ENCODE results near the gene IFRD2. TPM values are rescaled to one million over a fixed set of nuclear protein-coding genes. Genes with fewer than 3 reads are reported as not detected.

Gene IFRD2
- total and polyA plus RNA-seq, 2 of the 13 experiments (the other 11 are each of a cell fraction or from before 2014, with no cell fraction given) = 32.8 to 96.1 TPM

DNA sequence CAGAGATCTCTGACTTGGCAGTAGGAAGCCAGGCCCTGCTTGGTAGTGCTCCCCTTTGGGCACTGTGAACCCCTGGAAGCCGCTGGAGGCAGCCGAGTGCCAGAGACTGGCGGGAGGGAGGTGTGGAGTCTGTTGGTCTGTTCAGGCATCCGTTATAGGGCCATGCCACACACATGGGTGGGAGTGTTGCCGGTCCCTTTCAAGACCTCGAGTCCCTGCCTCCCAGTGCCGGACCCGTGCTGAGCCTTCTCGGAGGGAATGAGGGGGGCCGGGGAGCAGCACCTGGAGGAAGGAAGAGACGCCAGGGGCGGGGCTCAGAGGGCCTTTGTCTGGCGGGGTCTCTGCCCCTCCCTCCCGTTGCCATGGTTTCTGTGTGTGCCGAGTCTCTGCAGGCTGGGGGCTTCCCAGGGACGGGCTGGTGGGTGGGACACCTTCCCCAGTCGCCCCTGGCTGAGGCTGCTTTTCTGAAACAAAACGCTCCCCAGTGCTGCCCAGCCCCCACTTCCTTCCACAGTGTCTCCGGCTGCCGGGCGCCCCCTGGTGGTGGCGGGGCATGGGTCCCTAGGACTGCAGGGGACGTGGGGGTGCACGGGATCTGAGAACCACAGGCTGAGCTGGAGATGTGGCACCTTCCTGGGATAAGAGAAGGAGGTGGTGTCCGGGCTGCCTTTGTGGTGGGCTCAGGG lies 46.3 kb downstream of the IFRD2 start (continued):
- TF ChIP-seq, protein P1, sequence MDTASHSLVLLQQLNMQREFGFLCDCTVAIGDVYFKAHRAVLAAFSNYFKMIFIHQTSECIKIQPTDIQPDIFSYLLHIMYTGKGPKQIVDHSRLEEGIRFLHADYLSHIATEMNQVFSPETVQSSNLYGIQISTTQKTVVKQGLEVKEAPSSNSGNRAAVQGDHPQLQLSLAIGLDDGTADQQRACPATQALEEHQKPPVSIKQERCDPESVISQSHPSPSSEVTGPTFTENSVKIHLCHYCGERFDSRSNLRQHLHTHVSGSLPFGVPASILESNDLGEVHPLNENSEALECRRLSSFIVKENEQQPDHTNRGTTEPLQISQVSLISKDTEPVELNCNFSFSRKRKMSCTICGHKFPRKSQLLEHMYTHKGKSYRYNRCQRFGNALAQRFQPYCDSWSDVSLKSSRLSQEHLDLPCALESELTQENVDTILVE (CRISPR knock-in tag; IDR thresholded peaks at IDR 0.05) = 0 out of 2 replicates have a peak, but pooled peaks have one; percentile 33
- TF ChIP-seq TOPORS (CRISPR knock-in tag; IDR thresholded peaks at IDR 0.05) = no peak
- no peak for TF ChIP-seq KDM5A (IDR thresholded peaks at IDR 0.05; ENCODE audit: borderline replicate concordance, low read length)
- TF ChIP-seq TAF1 (CRISPR knock-in tag; IDR thresholded peaks at IDR 0.05) = no peak
- TF ChIP-seq XRCC5 (optimal IDR thresholded peaks at IDR 0.05; ENCODE audit: low read length) = peak; percentile 98
- peak; percentile 47; the same call in 1 of the 2 replicates for TF ChIP-seq BHLHE40 (IDR thresholded peaks at IDR 0.05; ENCODE audit: low read length)
- TF ChIP-seq, protein P2, sequence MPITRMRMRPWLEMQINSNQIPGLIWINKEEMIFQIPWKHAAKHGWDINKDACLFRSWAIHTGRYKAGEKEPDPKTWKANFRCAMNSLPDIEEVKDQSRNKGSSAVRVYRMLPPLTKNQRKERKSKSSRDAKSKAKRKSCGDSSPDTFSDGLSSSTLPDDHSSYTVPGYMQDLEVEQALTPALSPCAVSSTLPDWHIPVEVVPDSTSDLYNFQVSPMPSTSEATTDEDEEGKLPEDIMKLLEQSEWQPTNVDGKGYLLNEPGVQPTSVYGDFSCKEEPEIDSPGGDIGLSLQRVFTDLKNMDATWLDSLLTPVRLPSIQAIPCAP (CRISPR knock-in tag; IDR thresholded peaks at IDR 0.05; ENCODE audit: low read depth) = no peak
- no peak for TF ChIP-seq ZNF850 (CRISPR knock-in tag; conservative IDR thresholded peaks at IDR 0.05)
- no peak for TF ChIP-seq ELF4 (CRISPR knock-in tag; IDR thresholded peaks at IDR 0.05; ENCODE audit: borderline replicate concordance)
- TF ChIP-seq, protein P3, sequence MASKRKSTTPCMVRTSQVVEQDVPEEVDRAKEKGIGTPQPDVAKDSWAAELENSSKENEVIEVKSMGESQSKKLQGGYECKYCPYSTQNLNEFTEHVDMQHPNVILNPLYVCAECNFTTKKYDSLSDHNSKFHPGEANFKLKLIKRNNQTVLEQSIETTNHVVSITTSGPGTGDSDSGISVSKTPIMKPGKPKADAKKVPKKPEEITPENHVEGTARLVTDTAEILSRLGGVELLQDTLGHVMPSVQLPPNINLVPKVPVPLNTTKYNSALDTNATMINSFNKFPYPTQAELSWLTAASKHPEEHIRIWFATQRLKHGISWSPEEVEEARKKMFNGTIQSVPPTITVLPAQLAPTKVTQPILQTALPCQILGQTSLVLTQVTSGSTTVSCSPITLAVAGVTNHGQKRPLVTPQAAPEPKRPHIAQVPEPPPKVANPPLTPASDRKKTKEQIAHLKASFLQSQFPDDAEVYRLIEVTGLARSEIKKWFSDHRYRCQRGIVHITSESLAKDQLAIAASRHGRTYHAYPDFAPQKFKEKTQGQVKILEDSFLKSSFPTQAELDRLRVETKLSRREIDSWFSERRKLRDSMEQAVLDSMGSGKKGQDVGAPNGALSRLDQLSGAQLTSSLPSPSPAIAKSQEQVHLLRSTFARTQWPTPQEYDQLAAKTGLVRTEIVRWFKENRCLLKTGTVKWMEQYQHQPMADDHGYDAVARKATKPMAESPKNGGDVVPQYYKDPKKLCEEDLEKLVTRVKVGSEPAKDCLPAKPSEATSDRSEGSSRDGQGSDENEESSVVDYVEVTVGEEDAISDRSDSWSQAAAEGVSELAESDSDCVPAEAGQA (IDR thresholded peaks at IDR 0.05; ENCODE audit: low read depth) = no peak
- TF ChIP-seq, protein P3 (CRISPR knock-in tag; IDR thresholded peaks at IDR 0.05; ENCODE audit: borderline replicate concordance) = no peak
- no peak for TF ChIP-seq ZNF674 (CRISPR knock-in tag; IDR thresholded peaks at IDR 0.05; ENCODE audit: low read depth)
- no peak for TF ChIP-seq CCDC6 (CRISPR knock-in tag; IDR thresholded peaks at IDR 0.05)
- no peak; the same call in 1 of the 2 replicates for TF ChIP-seq SAFB2 (CRISPR knock-in tag; IDR thresholded peaks at IDR 0.05; ENCODE audit: borderline replicate concordance, low read depth)
- TF ChIP-seq WIZ (CRISPR knock-in tag; IDR thresholded peaks at IDR 0.05) = no peak
- 0 out of 2 replicates have a peak, but pooled peaks have one; percentile 41 for TF ChIP-seq GZF1 (CRISPR knock-in tag; IDR thresholded peaks at IDR 0.05)
- peak; percentile 57; the same call in 1 of the 2 replicates for TF ChIP-seq ZNF205 (CRISPR knock-in tag; IDR thresholded peaks at IDR 0.05)
- TF ChIP-seq EP300 (IDR thresholded peaks at IDR 0.05; ENCODE audit: low read depth in 2 of 2, low read length in 2 of 2) = no peak
- TF ChIP-seq EP300 (CRISPR knock-in tag; IDR thresholded peaks at IDR 0.05; ENCODE audit: borderline replicate concordance) = no peak
- TF ChIP-seq DNMT3B (CRISPR knock-in tag; conservative IDR thresholded peaks at IDR 0.05) = no peak
- TF ChIP-seq, protein P4, sequence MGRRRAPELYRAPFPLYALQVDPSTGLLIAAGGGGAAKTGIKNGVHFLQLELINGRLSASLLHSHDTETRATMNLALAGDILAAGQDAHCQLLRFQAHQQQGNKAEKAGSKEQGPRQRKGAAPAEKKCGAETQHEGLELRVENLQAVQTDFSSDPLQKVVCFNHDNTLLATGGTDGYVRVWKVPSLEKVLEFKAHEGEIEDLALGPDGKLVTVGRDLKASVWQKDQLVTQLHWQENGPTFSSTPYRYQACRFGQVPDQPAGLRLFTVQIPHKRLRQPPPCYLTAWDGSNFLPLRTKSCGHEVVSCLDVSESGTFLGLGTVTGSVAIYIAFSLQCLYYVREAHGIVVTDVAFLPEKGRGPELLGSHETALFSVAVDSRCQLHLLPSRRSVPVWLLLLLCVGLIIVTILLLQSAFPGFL (CRISPR knock-in tag; IDR thresholded peaks at IDR 0.05) = no peak

Data from HepG2 (cell line).